GM18517 (cell line): ENCODE results near the gene CFL1.

Experiments
- ATAC-seq: cut with Tn5 transposase; IDR thresholded peaks from one replicate; pipeline ENCODE4 v1.9.1; 2021; ENCODE audit warnings: mild to moderate bottlenecking, moderate library complexity; ENCODE audit not compliant: unreplicated experiment

CFL1 gene

DNA sequence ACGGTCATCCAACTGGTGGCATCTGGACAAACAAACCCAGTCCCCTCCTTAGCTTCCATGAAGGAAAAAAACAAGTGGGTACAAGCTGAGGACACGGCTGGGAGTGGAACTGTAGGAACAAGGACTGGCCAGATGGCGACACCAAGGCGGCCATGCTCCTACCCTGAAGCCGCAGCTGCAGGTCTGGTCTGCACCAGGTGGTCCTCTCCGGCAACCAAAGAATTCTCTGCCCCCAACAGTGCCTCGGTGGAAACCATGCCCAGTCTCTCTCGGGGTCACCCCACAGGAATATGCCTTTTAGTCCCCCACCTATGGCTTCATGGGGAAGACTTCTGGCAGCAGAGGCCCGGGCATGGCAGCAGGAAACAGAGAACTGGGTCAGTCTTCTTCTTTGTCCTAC lies 48.5 kb downstream of the CFL1 start:
- no peak for ATAC-seq

DNA sequence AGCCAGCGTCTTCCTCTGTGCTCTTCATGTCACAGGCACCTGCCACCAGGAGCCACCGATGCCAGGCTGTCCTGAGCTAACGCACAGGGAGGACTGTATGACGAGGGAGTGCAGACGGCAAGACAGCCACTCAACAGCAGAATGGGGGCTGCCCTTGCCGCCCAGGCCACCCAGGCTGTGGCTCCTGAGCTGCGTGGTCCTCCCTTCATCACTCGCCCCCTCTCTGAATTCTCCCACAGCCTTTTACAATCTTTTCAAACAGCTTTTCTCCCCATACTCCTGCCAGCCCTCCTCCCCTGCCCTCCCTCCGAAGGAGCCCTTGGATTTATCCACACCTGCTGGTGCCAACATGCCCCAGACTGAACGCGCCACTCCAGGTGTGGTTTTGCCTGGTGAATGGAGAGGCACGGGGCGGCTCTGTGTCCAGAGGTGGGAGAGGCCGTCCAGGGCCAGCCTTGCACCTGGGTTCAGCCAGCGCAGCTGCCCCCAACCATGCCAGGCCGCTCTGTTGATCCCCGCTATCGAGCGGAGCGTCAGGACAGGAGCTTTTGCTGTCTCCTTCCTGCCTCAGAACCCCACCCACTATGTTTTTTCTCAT lies 49.1 kb downstream of the CFL1 start:
- ATAC-seq: no peak

DNA sequence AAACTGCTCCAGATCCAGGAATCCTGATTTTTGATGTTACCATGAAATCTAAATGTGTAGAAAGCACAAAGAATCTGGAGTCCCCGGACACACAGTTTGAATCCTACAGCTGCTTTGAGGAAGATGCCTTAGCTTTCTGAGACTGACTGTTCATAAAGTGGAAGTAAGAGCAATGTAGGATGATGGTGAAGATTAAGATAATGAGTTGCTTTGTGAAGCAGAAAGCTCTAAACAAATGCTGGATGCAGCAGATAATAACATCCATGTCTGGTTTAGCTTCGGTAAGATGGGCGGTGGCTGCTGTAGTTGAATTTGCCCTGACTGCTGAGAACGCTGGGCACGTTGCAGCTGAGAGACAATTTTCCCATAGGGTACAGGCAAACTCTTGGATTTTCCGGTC lies 51.0 kb downstream of the CFL1 start:
- no peak for ATAC-seq
